Mucosa of descending colon (tissue), 3 donors: ENCODE results near the gene NMNAT2. TPM values are rescaled to one million over a fixed set of nuclear protein-coding genes. Genes with fewer than 3 reads are reported as not detected.

ENCODE experiments used
- ATAC-seq: fragments of 200-7000 bp; cut with Tn5 transposase; one replicate; pipeline ENCODE4 v1.9.1; 2020; ENCODE audit warnings: mild to moderate bottlenecking, moderate library complexity
- DNase-seq, 3 donors: peaks; one replicate each; pipeline ENCODE4 v3.0.0-alpha.2; 2020
- H3K36me3 ChIP-seq: fragments of 200-600 bp; one replicate; pipeline ENCODE4 v1.8.0; 2021; ENCODE audit warnings: low read depth, mild to moderate bottlenecking
- H3K4me1 ChIP-seq: fragments of 200-600 bp; one replicate; pipeline ENCODE4 v1.8.0; 2021; ENCODE audit warnings: low read depth, mild to moderate bottlenecking
- H3K4me3 ChIP-seq: fragments of 200-600 bp; one replicate; pipeline ENCODE4 v1.8.0; 2021; ENCODE audit warnings: mild to moderate bottlenecking
- H3K9me3 ChIP-seq: fragments of 200-600 bp; one replicate; pipeline ENCODE4 v1.8.0; 2021; ENCODE audit warnings: mild to moderate bottlenecking
- CTCF ChIP-seq: fragments of 200-600 bp; IDR thresholded peaks from one replicate; pipeline ENCODE4 v1.8.0; 2022; ENCODE audit warnings: antibody characterized with exemption, mild to moderate bottlenecking
- intact Hi-C, 2 donors: fragments of 100-400 bp; cut with DNase I in 1 of 2; cut with micrococcal nuclease in 1 of 2; formaldehyde crosslinking; loops; one replicate each; pipeline versions ENCODE4 v1.11.0 to v1.11.1; 2022; cut with DNase I, micrococcal nuclease
- total RNA-seq, 3 donors: library from RNA; stranded (reverse); fragmentation: NEBNext Ultra II Directional in 2 of 3; extraction: Animal tissue kit (Norgen Biotek cat#: 25700) in 2 of 3; gene quantifications; one replicate each; pipeline versions ENCODE4 v1.2.1 to v1.2.4, GENCODE V29; 2021 to 2023
- donor health status: DM: no; HTN: no; CAD: no; lungs with moderate emphysema.
- donor health status: DM: no; HTN: no; CAD: no.
- donor health status: DM: no; HTN: yes; CAD: no.

The NMNAT2 gene
- total RNA-seq, 3 donors from 2014 or later, result 0.29 to 3.6 (median 0.87) TPM

DNA sequence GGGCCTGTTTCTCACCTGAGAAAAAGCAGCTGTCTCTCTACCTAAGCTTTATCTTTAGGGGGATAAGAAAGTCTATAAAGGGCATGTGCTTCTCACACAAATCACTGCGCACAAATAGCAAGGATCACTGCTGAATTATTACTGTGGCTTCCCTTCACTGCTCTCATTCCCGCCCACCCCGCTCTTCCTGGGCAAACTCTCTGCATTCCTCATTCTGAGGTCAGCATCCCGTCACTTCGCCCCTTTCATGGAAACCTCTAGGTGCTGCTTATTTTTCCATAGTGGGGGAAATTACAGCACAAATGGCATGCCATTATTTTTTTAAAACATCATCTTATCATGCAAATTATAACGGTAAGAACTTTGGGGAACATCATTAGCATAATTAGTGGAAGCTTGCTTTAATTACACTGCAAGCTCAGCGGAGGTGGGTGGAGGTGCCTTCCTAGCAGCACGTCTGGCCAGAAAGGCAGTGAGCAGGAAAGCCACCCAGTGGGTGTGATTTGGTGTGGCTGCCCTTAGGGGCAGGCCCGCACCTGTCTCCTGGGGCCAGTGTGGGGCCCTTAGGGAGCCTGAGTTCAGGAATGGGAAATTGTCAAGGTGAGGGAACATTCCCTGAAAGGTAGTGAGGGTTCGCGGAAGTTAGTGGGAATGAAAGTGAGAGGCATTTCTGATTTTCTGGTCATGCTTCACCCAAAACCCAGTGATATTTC, 126.2 kb downstream of the NMNAT2 start:
- no peaks in the 10 kb centered on the region for H3K4me1 ChIP-seq
- no peak overlapping the region for H3K4me3 ChIP-seq
- ATAC-seq (no peak), DNase-seq (no peak)
- intact Hi-C loops, result no loop called here
- no peaks in the 10 kb centered on the region for H3K36me3 ChIP-seq
- no peak for TF ChIP-seq CTCF
- H3K9me3 ChIP-seq, result no peaks in the 10 kb centered on the region

GRCh38 chr1:183291216-183291762, 126.9 kb downstream of the NMNAT2 start:
- no peak for TF ChIP-seq CTCF
- ATAC-seq (no peak), DNase-seq (no peak)
- H3K9me3 ChIP-seq, result no peaks in the 10 kb centered on the region
- no peak overlapping the region for H3K4me3 ChIP-seq
- intact Hi-C loops, result no loop called here
- H3K36me3 ChIP-seq, result no peaks in the 10 kb centered on the region
- no peaks in the 10 kb centered on the region for H3K4me1 ChIP-seq

- Histone ChIP-seq H3K36me3 (no peaks in the 10 kb centered on the region), H3K4me3 (no peak overlapping the region), H3K9me3 (no peaks in the 10 kb centered on the region), H3K4me1 (no peaks in the 10 kb centered on the region)
- DNase-seq (no peak), ATAC-seq (no peak)
- TF ChIP-seq CTCF, result no peak
- intact Hi-C loops, result no loop called here
These were observed 127.6 kb downstream of the NMNAT2 start for GRCh38 chr1:183290628-183291027.

DNA sequence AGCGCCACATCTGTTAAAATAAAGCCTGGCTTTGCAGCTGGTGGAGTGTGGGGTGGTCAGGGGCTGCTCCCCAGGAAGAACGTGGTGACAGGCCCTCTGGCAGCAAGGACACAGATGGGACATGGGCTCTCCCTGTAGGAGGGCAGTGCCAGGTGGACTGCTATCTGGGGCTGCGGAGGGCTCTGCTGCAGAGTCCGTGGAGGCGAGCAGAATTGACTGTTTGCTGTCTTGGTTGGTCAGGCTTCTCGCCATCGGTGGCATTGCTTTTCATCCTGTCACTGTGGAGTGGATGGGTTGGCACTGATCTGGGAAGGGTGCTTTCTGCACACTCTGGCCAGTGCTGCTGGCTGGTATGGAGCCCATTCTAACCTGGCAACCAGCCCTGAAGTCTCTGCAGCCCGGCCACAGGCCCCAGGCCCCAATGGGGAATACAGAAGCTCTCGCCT, 129.1 kb downstream of the NMNAT2 start:
- no peak for TF ChIP-seq CTCF
- Histone ChIP-seq H3K36me3 (no peaks in the 10 kb centered on the region), H3K4me3 (no peak overlapping the region), H3K9me3 (no peaks in the 10 kb centered on the region), H3K4me1 (no peaks in the 10 kb centered on the region)
- intact Hi-C loops, result no loop called here
- DNase-seq (no peak), ATAC-seq (no peak)

GRCh38 chr1:183288583-183288982, 129.6 kb downstream of the NMNAT2 start:
- intact Hi-C loops, result no loop called here
- TF ChIP-seq CTCF, result no peak

More at GRCh38 chr1:183288583-183288982, 129.6 kb downstream of the NMNAT2 start:
- no peak for ATAC-seq
- no peak for DNase-seq
- H3K4me1 ChIP-seq, result no peaks in the 10 kb centered on the region
- no peaks in the 10 kb centered on the region for H3K36me3 ChIP-seq
- no peaks in the 10 kb centered on the region for H3K9me3 ChIP-seq
- H3K4me3 ChIP-seq, result no peak overlapping the region
